GM21381 (cell line): ENCODE measurements around the gene KPNB1.

Experiments used
- ATAC-seq: cut with Tn5 transposase; IDR thresholded peaks from one replicate; pipeline ENCODE4 v1.9.1; 2021; ENCODE audit warnings: mild to moderate bottlenecking, moderate library complexity; ENCODE audit not compliant: unreplicated experiment

The KPNB1 gene

DNA sequence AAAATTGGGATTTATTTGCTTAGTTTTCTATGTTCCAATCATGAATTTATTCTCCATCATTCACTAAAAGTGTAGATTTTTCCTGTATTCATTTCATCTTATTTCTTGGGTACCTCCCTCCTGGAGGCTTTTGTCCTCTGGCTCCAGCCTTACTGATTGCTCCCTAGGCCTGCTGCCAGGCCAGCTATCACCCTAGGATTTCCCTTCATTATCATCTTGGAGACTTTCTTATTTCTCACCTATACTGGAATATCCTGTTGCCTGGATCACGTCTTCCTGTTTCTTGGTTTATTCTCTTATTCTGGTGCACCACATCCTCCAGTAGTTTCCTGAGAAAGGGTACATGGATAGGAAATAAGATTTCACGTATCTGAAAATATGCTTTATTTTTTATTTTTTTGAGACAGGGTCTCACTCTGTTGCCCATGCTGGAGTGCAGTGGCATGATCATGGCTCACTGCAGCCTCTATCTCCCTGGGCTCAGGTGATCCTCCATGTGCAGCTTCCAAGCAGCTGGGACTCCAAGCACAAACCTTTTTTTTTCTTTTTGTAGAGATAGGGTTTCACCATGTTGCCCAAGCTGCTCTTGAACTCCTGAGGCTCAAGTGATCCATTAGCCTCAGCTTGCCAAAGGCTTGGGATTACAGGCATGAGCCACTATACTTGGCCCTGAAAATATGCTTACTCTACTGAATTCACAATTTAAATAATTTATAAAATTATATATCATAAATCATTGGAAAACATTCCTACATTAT lies 13.3 kb upstream of the KPNB1 start:
- no peak for ATAC-seq

DNA sequence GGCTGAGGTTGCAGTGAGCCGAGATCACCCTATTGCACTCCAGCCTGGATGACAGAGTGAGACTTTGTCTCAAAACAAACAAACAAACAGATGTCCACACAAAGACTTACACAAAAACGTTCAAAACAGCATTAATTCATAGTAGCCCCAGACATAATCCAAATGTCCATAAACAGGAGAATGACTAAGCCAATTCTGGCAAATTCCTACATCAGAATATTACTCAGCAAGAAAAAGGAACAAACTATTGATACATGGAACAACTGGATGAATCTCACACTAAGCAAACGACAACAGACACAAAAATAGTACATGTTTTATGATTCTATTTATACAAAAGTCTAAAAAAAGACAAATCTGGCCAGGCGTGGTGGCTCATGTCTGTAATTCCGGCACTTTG lies 10.8 kb upstream of the KPNB1 start:
- ATAC-seq = no peak

DNA sequence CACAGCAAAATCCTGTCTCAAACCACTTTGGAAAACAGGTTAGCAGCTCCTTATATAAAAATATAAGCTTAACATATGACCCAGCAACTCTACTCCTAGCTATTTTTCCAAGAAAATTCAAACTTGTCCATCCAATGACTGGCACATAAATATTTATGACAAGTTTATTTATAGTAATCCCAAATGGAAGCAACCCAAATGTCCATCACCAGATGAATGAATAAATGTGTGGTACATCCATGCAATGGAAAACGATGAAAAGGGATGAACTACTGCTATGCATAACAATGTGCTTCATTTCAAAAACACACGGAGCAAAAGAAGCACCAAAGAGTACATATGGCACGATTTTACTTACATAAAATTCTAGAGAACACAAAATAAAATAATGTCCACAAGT lies 9.6 kb upstream of the KPNB1 start:
- no peak for ATAC-seq

DNA sequence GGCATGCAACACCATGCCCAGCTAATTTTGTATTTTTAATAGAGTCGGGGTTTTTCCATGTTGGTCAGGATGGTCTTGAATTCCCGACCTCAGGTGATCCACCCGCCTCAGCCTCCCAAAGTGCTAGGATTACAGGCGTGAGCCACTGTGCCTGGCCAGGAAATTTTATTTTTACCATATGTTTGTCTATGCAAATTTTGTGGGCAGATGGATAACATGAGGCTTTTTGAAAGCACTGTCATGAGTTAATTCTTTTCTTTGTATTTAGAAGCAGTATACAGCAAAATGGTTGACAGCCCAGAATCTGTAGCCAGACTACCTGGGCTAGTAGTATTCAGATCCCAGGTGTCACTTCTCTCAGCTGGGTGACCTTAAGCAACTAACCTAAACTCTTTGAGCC lies 8.5 kb upstream of the KPNB1 start:
- ATAC-seq = no peak

DNA sequence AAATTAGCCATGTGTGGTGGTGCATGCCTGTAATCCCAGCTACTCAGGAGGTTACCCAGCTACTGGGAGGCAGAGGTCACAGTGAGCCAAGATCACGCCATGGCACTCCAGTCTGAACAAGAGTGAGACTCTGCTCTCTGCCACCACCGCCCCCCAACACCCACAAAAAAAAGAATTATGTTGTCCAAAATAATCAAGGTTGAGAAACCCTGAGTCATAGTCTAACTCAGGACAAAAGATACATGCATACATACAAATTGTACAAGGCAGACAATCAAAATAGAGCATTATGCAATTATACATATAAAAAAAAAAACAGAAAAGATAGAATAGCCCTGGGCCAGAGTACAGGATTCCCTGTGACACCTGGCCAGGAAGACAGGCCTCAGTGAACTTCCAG lies 6.6 kb upstream of the KPNB1 start:
- ATAC-seq = no peak

DNA sequence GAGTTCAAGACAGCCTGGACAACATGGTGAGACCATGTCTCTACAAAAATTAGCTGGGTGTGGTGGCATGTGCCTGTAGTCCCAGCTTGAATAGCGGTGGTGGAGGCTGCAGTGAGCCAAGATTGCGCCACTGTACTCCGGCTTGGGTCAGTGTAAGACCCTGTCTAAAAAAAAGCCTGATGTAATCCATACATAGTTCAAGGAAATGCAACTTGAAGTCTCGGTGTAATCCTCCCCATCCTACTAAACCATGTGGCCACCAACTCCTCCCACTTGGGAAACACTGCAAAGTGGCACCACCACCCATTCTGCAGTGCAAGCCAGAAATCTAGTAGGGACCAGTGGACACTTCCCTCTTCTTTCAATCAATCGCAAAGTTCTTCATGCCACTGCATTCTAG lies 5.4 kb upstream of the KPNB1 start:
- no peak for ATAC-seq

DNA sequence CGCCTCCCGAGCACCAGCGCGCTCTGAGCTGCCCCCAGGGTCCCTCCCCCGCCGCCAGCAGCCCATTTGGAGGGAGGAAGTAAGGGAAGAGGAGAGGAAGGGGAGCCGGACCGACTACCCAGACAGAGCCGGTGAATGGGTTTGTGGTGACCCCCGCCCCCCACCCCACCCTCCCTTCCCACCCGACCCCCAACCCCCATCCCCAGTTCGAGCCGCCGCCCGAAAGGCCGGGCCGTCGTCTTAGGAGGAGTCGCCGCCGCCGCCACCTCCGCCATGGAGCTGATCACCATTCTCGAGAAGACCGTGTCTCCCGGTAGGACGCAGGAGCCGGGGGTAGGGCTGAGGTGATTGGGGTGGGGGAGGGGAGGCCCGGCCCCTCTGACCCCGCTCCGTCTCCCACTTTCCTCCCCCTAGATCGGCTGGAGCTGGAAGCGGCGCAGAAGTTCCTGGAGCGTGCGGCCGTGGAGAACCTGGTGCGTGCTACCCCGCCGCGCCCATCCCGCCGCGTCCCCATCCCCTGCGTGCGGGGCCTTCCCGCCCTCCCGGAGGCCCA lies 329 bp downstream of the KPNB1 start:
- no peak for ATAC-seq

DNA sequence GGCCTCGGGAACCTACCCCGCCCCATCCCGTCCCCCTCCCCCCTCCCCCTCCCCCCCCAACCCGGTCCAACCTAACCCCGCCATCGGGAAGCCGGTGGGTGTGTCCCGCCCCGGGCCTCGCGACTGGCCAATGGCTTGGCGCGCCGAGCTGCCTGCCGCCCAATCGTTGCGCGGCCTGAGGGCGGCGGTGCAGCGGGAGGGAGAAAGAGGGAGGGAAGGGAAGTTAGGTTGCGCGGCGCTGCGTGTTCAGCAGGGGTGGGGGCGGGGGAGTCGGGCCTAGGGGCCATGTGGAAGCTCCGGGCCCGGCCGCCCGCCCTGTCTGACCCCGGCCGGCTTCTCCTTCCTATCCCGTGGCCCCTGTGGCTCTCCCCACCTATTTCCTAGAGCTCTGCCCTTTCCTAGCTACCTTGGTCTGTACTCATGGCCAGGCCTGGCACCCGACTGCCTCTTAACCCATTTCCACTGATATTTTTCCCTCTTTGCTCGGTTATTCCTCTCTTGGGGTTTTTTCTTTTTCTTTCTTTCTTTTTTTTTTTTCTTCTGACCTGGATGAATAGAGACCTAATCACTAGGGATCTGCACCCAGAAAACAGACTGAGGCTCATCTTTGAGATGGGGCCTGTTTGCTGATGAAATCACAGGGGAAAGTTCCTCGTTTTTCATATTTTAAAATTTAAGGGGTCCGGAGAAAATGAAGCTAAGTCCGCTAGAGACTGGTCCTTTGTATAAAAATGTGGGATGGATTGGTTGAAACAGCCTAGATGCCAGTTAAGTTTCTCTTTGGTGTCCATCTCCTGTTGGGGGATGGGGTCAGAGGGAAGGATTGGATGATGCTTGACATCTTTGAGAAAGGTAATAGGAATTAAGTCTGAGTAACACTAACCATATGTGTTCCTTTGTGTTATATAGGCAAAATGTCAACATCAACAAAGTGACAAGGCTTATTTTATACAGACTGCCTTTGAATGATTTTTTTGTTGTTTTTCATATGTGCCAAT lies 1.1 kb downstream of the KPNB1 start:
- peak; percentile 43 for ATAC-seq

DNA sequence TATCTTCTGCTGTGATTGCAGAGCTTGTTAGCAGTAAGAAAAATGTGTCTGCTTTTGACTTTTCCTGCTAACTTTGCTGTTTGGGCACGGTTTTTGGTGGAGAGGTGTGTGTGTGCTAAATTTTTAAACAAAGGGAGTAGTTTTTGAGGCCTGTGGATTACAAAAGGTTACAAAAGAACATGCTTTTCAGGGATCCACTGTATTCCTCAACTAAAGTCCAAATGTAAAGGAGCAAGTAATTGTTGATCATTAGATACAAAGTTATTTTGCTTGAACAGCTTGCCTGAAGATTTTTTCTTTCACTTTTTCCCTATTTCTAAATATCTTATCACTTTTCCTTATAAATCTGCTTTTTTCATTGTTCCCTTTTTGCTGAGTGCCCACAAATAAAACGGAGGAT lies 2.0 kb downstream of the KPNB1 start:
- ATAC-seq = no peak

DNA sequence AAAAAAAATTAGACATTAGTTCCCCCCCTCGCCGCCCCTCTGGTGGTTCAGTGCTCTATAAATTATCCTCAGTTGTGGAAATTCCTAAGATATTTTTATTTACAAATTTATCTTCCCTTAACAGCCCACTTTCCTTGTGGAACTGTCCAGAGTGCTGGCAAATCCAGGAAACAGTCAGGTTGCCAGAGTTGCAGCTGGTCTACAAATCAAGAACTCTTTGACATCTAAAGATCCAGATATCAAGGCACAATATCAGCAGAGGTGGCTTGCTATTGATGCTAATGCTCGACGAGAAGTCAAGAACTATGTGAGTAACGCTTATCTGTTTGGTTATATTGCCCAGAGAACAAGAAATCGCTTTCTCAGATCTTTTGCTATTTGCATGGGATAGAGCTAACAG lies 2.9 kb downstream of the KPNB1 start:
- ATAC-seq = no peak

DNA sequence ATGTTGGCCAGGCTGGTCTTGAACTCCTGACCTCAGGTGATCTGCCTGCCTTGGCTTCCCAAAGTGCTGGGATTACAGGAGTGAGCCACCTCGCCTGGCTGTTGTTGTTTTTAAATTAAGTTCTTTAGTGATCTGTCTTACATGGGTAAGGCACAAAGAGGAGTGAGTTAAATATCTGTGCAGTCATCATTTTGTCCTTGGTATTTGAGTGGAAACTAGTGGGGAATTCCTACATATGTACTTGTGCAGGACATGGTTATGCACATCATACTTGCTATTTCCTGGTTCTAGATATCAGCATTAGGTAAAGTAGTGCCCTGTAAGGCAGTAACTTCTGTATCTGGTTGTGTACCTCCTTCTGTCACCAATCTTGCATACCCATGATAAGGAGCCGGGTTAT lies 3.7 kb downstream of the KPNB1 start:
- ATAC-seq = no peak

DNA sequence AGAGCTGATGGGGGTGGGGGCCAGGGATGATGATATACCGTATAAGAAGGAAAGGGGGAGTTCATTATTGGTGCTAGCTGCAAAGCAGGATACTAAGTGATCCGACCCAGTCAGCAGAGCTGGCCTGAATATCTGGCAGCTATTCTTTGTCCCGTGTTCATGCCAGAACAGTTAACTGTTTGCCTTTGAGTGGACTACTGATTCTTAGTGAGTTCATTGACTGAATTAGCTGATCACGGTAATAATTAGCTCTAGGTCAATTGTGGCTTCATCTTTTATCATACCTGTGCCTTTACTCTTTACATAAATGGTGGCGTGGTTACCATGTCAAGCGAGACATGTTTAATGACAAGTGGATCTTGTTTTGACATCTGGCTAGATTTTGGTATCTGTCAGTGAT lies 5.3 kb downstream of the KPNB1 start:
- no peak for ATAC-seq

DNA sequence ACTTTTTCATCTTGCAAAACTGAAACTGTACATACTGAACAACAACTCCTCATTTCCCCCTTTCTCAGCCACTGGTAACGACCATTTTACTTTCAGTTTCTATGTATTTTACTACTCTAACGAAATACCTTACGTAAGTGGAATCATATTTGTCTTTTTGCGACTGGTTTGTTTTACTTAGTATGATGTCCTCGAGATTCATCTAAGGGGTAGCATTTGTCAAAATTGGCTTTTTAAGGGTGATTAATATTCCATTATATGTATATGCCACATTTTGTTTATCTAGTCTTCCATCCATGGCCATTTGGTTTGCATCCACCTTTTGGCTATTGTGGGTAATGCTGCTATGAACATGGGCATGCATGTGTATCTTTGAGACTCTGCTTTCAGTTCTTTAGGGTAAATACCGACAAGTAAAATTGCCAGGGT lies 10.4 kb downstream of the KPNB1 start:
- ATAC-seq = peak; percentile 77

DNA sequence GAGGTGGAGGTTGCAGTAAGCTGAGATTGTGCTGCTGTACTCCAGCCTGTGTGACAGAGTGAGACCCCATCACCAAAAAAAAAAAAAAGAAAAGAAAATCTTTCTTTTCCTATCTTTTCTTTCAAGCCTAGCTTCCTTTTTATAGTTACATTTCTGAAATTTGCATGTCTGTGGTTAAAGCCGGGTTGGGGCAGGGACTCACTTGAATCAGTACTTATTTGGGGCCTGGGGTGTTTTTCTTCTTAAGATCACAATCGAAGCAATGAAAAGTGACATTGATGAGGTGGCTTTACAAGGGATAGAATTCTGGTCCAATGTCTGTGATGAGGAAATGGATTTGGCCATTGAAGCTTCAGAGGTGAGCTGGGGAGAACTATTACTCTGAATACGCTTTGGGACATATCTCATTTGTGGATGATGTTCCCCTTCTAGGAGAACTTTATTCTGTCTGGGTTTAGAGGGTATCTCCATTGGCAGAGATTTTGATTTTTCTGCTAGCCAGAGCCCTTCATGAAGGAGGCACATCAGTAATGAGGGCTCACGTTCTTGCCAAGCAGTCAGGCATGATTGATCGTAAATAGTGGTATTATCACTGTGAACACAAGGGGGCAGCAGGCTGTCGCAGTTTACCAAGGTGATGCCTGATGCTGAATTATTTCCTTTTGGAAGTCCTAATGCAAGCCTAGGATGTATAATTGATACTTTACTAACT lies 14.3 kb downstream of the KPNB1 start:
- no peak for ATAC-seq

DNA sequence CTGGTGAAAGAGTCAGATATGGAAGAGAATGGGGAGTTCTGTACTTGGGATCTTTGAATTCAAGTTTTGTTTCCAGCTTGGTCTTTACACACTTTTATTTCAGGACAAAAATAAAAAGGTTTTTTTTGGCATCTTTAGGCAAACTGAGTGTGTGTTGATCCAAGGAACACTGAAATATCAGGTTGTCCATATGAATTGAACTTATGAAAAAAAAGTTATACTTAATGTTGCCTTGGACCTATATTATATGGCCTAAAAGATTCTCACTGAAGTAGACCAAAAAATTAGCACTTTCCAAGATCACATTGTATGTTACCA lies 14.9 kb downstream of the KPNB1 start:
- no peak for ATAC-seq

DNA sequence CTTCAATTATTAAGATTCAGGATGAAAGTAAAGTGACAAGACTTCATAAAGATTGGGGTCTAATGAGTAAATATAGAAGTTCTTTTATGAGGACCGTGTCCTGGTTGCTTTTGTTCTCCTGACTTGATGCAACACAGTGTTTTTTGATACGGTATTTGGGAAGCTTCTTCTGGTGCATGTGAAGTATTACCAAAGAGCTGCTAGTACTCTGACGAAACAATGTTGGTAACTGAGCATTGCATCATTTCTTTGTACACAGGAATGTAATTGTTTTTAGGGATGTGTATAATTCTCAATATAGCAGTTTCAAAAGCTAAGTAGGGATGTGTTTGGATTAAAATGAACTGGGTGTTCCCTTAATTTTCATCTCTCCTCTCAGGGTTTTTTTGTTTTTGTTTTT lies 15.9 kb downstream of the KPNB1 start:
- no peak for ATAC-seq

DNA sequence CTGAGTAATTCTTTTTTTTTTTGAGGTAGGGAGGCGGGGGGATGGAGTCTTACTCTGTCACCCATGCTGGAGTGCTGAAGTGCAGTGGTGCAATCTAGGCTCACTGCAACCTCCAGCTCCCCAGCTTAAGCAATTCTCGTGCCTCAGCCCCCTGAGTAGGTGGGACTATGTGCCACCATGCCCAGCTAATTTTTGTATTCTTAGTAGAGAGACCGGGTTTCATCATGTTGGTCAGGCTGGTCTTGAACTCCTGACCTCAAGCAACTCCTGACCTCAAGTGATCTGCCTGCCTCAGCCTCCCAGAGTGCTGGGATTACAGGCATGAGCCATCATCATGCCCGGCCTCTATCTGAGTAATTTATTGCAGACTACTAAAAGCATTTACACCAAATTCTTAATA lies 19.4 kb downstream of the KPNB1 start:
- ATAC-seq = no peak

DNA sequence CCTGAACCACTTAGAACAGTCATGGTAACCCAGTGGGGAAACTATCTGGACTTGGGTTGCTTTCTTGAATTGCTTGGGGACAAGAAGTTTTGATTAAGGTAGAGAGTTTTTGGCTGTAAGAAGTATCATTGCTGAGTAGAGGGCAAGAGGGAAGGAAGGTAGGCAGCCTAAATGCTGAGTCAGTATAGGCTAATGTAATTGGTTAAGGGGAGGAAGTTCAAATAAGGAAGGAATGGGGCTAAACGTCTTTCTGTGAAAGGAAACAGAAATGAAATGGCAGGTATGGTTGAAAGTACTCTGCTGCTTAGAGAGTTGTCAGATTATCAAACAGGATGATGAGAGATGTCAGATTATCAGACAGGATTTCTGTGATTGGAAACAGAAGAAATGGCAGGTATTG lies 20.3 kb downstream of the KPNB1 start:
- ATAC-seq = no peak

DNA sequence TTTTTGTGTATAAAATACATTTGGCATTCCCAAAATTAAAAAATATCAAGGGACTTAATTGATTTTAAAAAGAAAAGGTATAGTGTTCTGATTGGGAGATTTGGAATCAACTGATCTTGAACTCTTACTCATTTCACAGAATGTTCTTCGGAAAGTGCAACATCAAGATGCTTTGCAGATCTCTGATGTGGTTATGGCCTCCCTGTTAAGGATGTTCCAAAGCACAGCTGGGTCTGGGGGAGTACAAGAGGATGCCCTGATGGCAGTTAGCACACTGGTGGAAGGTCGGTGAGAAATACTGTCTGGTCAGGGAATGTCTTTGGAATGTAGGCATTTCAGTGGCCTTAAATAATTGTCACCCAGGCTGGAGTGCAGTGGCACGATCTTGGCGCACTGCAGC lies 24.8 kb downstream of the KPNB1 start:
- ATAC-seq = no peak

DNA sequence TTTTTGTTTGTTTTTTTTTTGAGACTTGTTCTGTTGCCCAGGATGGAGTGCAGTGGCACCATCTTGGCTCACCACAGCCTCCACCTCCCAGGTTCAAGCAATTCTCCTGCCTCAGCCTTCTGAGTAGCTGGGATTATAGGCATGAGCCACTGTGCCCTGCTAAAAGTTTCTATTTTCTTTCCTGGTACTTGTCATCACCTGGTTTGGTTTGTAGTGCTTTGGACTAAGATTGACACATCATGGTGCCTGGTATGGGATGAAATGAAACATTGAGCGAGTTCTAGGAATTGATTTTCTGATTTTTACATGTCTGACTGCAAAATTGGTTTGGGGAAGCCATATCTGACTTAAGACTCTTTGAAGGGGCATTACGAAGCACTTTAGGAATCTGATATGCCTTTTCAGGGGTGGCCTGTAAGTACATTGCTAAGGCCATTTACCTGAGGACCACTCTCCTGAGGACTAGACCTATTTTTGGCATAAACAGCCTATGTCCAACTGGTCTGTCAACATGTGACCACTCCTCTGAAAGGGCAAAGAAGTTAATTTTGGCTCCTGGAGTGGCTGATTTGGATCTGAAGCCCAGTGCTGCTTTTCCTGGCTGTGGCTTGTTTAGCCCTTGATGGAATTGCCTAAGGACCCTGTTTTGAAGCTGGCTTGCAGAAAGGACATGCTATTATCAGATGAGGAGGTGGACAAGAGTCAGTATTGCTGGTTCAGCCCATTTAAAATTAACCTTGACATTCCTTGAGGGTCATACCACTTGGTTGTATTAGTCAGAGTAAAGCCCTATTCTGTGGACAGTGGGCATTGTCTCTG lies 25.9 kb downstream of the KPNB1 start:
- no peak for ATAC-seq

DNA sequence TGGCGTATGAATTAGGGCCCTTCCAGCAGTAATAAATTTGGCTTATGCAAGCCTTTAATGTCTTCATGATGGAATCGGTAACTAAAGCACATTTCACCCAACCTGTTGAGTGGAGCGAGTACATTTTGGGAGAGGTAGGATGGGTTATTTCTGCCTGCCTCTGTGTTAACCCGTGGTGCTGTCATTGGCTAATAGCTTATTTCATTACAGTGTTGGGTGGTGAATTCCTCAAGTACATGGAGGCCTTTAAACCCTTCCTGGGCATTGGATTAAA lies 26.4 kb downstream of the KPNB1 start:
- ATAC-seq = no peak
